GM19099 (cell line): Measurements from ENCODE around the gene CASP10.

Experiments used
- POLR2A ChIP-seq: IDR thresholded peaks from 3 replicates; pipeline ENCODE4 v1.6.1; 2011; ENCODE audit warnings: low read depth; ENCODE audit not compliant: insufficient read length; ENCODE audit errors: extremely low read depth

CASP10 gene

DNA sequence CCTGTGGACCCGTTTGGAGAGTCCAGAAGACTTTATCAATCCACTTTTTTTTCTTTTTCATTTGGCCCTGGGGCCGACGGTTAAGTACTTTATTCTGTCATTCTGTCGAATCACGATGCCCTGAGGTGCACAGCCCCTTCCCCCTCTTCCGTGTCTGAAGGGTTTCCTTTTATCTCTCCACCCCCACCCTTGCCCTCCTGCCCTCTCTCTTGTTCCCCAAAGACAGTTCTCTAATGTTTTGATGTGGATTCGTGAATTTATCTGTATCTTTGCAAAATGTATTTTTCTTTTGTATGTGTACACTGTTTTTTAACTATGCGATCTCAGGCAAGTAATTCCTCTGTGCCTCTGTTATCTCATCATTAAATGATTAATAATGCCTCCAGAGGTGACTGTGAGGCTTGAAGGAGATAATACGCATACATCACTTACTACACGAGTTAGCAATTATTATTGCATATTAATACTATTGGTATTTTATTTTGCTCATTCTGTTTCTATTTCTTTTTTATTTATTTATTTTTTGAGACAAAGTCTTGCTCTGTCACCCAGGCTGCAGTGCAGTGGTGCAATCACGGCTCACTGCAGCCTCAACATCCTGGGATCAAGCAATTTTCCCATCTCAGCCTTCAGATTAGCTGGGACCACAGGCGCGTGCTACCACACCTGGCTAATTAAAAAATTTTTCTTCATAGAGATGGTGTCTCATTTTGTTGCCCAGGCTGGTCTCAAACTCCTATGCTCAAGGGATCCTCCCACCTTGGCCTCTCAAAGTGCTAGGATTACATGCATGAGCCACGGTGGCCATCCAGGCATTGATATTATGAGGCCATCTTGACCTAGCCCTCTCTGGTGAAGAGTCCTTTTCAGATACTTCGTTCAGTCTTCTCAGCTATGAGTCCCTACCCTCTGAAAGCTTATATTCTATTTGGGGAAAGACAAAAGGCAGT, 76.0 kb downstream of the CASP10 start:
- TF ChIP-seq POLR2A: no peak

DNA sequence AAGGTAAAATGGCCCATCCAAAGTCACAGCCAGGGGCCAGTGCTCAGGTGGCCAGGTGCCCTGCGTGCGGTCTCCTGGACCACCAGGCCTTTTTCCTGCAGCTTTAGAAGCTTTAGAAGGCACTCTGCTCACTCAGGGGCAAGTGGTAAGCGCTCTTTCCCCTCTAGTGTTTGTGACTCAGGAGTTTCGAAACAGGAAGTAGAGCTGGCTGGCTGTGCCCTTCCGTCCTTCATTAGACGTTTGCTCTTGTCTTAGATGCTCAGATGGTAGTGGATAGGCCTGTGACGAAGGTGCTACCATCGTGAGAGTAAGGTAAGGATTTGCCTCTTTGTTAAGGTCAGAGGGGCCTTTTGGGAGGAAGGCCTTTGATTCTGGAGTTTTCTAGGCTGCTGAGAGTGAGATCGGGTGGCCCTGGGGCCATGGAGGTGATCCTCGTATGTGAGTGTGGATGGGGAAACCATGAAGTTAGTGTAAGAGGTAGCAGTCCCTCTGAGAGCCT, 77.4 kb downstream of the CASP10 start, which contains the start of gene CASP8:
CASP8 (plus strand) TSS at position 235 of the 499 bp plus-strand sequence. CDS start 5,951 bp downstream, outside the sequence.
- TF ChIP-seq POLR2A: peak; percentile 32

- TF ChIP-seq POLR2A: no peak
These were observed 78.5 kb downstream of the CASP10 start for GRCh38 chr2:201261471-201261870.

DNA sequence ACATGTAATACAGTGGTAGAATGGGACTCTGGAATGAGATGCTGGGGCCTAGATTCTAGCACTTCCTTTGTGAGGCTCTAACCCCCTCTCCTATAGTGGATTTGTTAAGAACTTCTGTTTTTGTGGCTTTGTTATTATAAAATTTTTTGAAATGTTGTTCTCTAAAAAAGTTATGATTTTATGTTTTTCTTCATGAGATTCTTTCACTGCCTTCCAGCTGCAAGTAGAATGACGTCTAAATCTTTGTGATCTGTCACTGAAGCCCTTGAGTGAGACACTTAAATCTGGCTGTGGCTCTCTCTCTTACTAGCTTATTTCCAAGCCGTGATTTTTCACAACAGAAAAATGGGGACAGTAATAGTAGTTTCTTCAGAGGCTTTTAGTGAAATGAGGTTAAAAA, 79.0 kb downstream of the CASP10 start:
- TF ChIP-seq POLR2A: no peak

- no peak for TF ChIP-seq POLR2A
These were observed 79.8 kb downstream of the CASP10 start for GRCh38 chr2:201262718-201263117.

DNA sequence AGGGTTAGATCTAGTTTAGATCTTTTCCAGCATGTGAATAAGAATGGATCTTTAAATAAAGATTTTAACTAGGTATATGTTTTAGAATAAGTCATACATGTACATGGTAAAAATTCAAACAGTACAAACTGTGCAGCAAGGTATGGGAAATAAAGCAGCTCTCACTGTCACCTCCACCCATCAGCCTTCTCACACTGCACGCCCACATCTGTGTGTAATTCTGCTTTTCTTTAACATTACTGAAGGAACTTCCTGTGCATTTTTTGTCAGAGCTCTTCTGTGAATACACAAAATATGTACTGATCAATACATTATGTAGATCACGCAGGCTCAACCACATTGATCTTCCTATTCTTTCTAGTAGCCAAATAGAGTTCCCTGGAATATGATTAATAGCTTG, 80.8 kb downstream of the CASP10 start:
- TF ChIP-seq POLR2A: no peak

DNA sequence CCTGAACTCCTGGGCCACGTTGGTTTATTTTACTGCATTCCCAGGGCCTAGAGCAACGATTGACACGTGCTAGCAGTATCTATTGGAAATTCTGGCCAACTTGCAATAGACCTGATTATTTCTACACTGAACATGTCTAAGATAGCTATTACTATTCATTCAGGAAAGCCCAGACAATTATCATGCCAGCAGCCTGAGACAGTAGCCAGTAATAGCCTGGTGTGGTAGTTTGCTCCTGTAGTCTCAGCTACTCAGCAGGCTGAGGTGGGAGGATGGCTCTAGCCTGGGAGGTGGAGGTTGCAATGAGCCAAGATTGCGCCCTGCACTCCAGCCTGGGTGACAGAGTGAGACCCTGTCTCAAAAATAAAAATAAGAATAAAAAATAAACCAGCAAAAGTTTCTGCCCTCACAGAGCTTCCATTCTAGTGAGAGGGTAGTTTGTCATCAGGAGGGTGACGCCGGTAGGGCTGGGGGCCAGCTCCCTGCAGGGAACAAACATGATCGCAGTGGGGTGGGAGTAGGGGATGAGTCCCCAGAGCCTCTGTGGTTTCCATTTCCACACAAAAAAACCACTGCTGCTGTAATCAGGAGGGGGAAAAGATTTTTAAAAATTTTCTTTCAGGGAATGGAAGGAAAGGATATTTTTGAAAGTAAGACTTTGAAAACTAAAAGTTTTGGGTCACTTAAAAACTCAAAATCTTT, 81.7 kb downstream of the CASP10 start:
- TF ChIP-seq POLR2A: no peak

DNA sequence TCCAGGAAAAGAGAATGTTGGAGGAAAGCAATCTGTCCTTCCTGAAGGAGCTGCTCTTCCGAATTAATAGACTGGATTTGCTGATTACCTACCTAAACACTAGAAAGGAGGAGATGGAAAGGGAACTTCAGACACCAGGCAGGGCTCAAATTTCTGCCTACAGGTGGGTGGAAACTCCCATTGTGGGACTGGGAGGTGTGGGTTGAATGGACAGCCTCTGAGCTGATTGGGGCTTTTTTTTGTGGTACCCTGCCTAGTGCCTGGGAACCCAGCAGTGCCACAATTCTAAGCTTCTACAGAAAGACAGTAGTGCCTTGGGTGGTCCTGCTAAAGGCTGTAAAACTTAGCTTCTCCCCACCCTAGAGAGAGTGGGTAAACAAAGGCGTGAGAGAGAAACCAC, 83.7 kb downstream of the CASP10 start:
- TF ChIP-seq POLR2A: no peak

- no peak for TF ChIP-seq POLR2A
These were observed 84.5 kb downstream of the CASP10 start for GRCh38 chr2:201267278-201268030.

GRCh38 chr2:201269764-201270163, 86.8 kb downstream of the CASP10 start:
- TF ChIP-seq POLR2A: no peak

GRCh38 chr2:201270293-201271001, 87.5 kb downstream of the CASP10 start:
- no peak for TF ChIP-seq POLR2A

DNA sequence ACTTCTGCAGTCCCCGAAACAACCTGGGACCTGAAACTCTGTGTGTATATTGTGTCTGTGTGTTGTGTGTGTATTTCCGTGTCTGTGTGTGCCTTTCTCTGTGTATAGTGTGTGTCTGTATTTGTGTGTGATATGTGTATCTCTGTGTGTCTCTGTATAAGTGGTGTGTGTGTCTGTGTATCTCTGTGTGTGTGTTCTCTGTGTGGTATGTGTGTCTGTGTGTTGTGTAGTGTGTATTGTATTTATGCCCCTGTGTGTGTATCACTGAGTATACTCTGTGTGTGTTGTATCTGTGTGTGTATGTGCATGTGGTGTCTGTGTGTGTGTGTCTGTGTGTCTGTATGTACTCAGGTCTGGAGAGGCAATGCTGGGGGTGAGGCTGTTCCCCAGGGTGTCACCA, 89.0 kb downstream of the CASP10 start:
- no peak for TF ChIP-seq POLR2A

- no peak for TF ChIP-seq POLR2A
These were observed 90.5 kb downstream of the CASP10 start for GRCh38 chr2:201273330-201273983.

GRCh38 chr2:201275069-201275468, 92.1 kb downstream of the CASP10 start:
- no peak for TF ChIP-seq POLR2A

DNA sequence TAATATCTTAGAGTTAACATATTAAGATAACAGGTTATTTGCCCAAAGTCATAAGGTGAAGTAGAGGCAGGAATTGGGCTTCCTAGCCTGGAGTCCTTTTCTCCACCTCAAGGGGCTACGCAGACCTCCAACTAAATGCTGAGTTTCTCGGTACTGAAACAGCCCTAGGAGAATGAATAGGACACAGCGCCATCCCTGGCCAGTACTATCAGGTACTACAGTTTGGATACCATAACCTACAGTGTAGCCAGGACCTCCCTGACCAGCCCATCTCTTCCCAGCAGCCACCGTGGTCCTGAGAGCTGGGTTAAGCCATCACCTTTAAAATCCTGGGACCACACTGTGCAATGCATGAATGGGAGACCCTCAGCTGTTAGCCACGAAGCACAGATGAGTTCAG, 93.0 kb downstream of the CASP10 start:
- TF ChIP-seq POLR2A: no peak

DNA sequence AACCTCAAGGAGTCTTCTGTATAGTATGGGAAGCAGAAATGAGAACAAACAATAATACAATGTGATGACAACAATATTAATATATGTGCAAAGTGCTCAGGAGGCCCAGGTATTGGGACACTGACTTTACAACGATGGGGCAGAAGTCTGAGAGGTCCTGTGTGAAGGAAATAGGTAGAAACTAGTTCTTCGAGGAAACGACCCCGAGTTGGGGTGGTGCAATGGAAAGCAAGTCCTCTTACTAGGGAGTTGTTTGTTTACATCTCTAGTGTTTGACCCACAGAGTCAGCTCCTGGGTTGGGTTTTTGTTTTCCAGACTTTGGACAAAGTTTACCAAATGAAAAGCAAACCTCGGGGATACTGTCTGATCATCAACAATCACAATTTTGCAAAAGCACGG, 93.6 kb downstream of the CASP10 start:
- TF ChIP-seq POLR2A: no peak
